OCI-LY7 (cell line): ENCODE data around the gene DUSP22.

Experiments
- CTCF ChIP-seq: fragments of 200-600 bp; sonication (generic); conservative IDR thresholded peaks from 2 replicates; pipeline ENCODE4 v1.5.1; 2014; ENCODE audit warnings: mild to moderate bottlenecking, antibody characterized with exemption, low read length, moderate library complexity, mixed read lengths
- EZH2phosphoT487 ChIP-seq: fragments of 200-600 bp; sonication (generic); IDR thresholded peaks from 2 replicates; pipeline ENCODE4 v1.6.1; 2018; ENCODE audit warnings: low read depth, borderline replicate concordance, mild to moderate bottlenecking, mixed run types, antibody characterized with exemption, low read length, moderate library complexity, mixed read lengths

- TF ChIP-seq CTCF (no peak), EZH2phosphoT487 (no peak)
Measured at GRCh38 chr6:264626-265025, 27.7 kb upstream of the DUSP22 start.
